ENCODE results near the gene TRAPPC2.

TRAPPC2 gene

GRCh38 chrX:13669246-13669737, 65.1 kb downstream of the TRAPPC2 start:
- DNase-seq (ENCODE audit: low read depth, low spot score) = peak; percentile 95

- no peak for DNase-seq (ENCODE audit: low read depth, low spot score)
Observed at GRCh38 chrX:13667919-13668318, 66.5 kb downstream of the TRAPPC2 start.

- DNase-seq (ENCODE audit: low read depth, low spot score) = no peak
Observed at GRCh38 chrX:13666836-13667235, 67.6 kb downstream of the TRAPPC2 start.

GRCh38 chrX:13664020-13664419, 70.4 kb downstream of the TRAPPC2 start:
- no peak for DNase-seq (ENCODE audit: low read depth, low spot score)

- DNase-seq (ENCODE audit: low read depth, low spot score) = no peak
Observed at GRCh38 chrX:13662355-13662791, 72.0 kb downstream of the TRAPPC2 start.
